Ovary (tissue), 3 donors: ENCODE results near the gene LRRN3.

Experiments used
- CTCF ChIP-seq, 3 donors: fragments of 450-650 bp in 2 of 3; fragments of 200-600 bp in 1 of 3; IDR thresholded peaks; one replicate each; pipeline versions ENCODE4 v1.5.1 to v1.8.0; 2016 to 2022; ENCODE audit warnings: antibody characterized with exemption in 3 of 3, mild to moderate bottlenecking in 1 of 3
- EP300 ChIP-seq: sonication (generic); formaldehyde crosslinking; IDR thresholded peaks from one replicate; pipeline ENCODE4 v1.6.1; 2017; ENCODE audit warnings: antibody characterized with exemption
- POLR2A ChIP-seq: fragments of 450-650 bp; IDR thresholded peaks from one replicate; pipeline ENCODE4 v1.6.1; 2017; ENCODE audit warnings: antibody characterized with exemption, mild to moderate bottlenecking, moderate library complexity
- donor health status: DM: no; HTN: no; CAD: no.

- TF ChIP-seq CTCF (IDR thresholded peaks at IDR 0.05) (no peak), POLR2A (no peak), EP300 (no peak)
These were observed 22.3 kb upstream of the LRRN3 start for GRCh38 chr7:111068618-111069017.
